HG02763 (cell line): ENCODE data around the gene MTHFD2.
"Not testable (repeated sequence)": the region's sequence is repeated elsewhere in the genome, so short reads cannot be mapped to it uniquely, and the experiment has no call there.

Experiments used
- ATAC-seq: cut with Tn5 transposase; IDR thresholded peaks from one replicate; pipeline ENCODE4 v1.9.1; 2021; ENCODE audit warnings: mild to moderate bottlenecking, moderate library complexity; ENCODE audit not compliant: unreplicated experiment

MTHFD2 gene

GRCh38 chr2:74197049-74197448 lies 1.4 kb upstream of the MTHFD2 start:
- no peak for ATAC-seq

GRCh38 chr2:74198023-74198460 lies 373 bp upstream of the MTHFD2 start:
- ATAC-seq: no peak

GRCh38 chr2:74199275-74199701 lies 873 bp downstream of the MTHFD2 start:
- no peak for ATAC-seq

- ATAC-seq: no peak
These were observed 1.5 kb downstream of the MTHFD2 start for GRCh38 chr2:74199871-74200305.

- no peak for ATAC-seq
These were observed 2.8 kb downstream of the MTHFD2 start for GRCh38 chr2:74201196-74201595.

GRCh38 chr2:74201596-74201995 lies 3.2 kb downstream of the MTHFD2 start:
- ATAC-seq: no peak

- no peak for ATAC-seq
These were observed 6.0 kb downstream of the MTHFD2 start for GRCh38 chr2:74204436-74204835.

GRCh38 chr2:74205113-74205512 lies 6.7 kb downstream of the MTHFD2 start:
- ATAC-seq: no peak

GRCh38 chr2:74205596-74205995 lies 7.2 kb downstream of the MTHFD2 start:
- ATAC-seq: no peak

GRCh38 chr2:74206180-74206688 lies 7.8 kb downstream of the MTHFD2 start:
- ATAC-seq: peak; percentile 86

- ATAC-seq: no peak
These were observed 14.4 kb downstream of the MTHFD2 start for GRCh38 chr2:74212702-74213410.

GRCh38 chr2:74215771-74216170 lies 17.4 kb downstream of the MTHFD2 start:
- not testable (repeated sequence) for ATAC-seq

- no peak for ATAC-seq
These were observed 18.2 kb downstream of the MTHFD2 start for GRCh38 chr2:74216642-74217041.

- no peak for ATAC-seq
These were observed 21.6 kb downstream of the MTHFD2 start for GRCh38 chr2:74219846-74220486.

GRCh38 chr2:74221091-74221490 lies 22.7 kb downstream of the MTHFD2 start:
- no peak for ATAC-seq

GRCh38 chr2:74221604-74222299 lies 23.3 kb downstream of the MTHFD2 start:
- ATAC-seq: no peak

GRCh38 chr2:74222300-74222650 lies 23.9 kb downstream of the MTHFD2 start:
- no peak for ATAC-seq

- ATAC-seq: no peak
These were observed 25.7 kb downstream of the MTHFD2 start for GRCh38 chr2:74223941-74224770.

- ATAC-seq: no peak
These were observed 27.5 kb downstream of the MTHFD2 start for GRCh38 chr2:74225698-74226459.

GRCh38 chr2:74226648-74227213 lies 28.3 kb downstream of the MTHFD2 start:
- no peak for ATAC-seq
